HG02678 (cell line): ENCODE results near the gene ANP32E.
"Not testable (repeated sequence)": the region's sequence is repeated elsewhere in the genome, so short reads cannot be mapped to it uniquely, and the experiment has no call there.

Experiments used
- ATAC-seq: cut with Tn5 transposase; IDR thresholded peaks from one replicate; pipeline ENCODE4 v1.9.1; 2021; ENCODE audit warnings: mild to moderate bottlenecking, moderate library complexity; ENCODE audit not compliant: unreplicated experiment

The ANP32E gene

DNA sequence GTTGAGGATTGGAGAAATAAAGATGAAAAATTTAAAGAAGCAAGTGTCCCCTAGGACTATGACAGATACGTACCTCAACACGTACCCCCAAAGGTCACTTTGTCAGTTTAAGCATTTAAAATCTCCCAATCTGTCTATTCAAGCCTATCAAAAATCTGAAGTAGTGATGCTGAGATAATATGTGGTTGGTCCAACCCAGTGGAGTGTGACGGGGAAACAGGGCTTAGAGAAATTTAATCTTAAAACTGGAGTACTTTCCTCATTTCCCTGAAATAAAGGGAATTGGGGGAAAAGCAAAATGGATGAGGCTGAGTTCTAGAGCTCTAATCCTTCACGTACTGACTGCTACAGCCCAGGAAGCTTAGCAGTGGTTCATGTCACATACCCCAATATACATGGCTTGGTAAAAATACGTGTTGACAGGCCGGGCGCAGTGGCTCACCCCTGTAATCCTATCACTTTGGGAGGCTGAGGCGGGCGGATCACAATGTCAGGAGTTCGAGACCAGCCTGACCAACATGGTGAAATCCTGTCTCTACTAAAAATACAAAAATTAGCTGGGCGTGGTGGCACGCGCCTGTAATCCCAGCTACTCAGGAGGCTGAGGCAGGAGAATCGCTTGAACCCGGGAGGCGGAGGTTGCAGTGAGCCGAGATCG is 21.7 kb downstream of the ANP32E start:
- ATAC-seq: not testable (repeated sequence)

DNA sequence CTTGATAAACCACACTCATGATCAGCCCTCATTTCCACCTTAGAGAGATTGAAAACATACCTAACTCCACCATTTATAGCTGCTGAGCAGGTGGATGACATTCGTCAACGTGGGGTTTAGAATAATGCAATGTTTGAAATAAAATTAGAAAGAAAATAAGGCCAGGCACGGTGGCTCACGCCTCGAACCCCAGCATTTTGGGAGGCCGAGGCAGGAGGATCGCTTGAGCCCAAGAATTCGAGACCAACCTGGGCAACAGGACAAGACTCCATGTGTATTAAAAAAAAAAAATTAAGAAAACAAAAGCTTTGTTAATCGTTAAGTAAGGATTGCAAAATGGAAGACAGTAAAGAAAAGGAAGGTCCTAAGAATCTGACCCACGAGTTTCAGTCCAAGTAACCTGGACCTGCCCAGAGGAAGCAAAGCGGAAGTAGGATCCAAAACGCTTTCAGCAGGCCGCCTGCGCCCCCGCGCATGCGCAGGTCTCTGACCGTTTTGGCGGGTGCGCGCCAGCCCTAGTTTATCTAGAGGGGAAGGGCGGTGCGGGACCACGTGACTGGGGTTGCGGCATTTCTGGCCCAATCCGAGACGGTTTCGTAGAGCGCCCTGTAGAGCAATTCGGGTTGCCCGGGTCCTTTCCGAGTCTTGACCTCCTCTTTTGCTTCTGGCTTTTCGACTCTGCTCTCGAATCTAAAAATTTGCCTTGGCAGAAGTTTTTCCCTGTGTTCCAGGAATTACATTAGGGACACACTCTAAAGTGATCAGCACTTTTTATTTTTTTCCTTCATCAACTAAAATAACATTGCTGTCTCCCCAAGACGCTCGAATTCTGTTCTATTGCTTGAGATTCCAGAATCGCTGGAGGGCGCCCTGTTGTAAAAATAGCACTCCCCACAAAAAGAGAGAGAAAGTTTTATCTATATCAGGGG is 22.5 kb downstream of the ANP32E start:
- peak; percentile 97 for ATAC-seq

DNA sequence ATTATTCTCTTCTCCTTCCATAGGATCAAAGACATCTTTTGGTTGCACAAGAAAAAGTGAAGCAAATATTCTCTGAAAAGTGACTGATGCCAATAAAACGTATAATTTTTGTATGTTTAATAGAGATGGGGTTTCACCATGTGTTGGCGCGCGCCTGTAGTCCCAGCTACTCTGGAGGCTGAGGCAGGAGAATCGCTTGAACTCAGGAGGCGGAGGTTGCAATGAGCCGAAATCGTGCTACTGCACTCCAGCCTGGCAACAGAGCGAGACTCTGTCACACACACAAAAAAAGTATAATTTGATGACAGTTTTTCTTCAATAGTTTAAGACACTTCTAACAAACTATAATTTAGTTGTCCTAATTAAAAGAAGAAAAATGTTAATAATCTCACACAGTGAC is 23.8 kb downstream of the ANP32E start:
- ATAC-seq: no peak

DNA sequence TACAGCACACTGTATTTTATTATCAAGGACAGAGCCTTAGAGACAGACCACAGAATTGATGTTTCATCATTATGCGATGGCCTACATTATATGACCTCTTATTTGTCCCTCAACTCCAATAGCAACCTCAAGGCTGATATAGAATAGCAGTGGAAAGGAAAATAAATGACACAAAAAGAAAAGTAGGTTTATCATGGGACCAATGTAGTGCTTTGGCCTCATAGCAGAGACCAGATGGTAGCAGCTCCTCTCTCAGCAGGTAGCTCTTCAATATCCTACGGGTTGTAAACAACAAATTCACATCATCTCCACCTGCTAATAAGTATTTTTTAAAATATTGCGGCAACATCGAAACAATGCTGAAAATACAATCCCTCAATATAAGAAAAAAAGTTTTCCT is 25.2 kb downstream of the ANP32E start:
- ATAC-seq: no peak

DNA sequence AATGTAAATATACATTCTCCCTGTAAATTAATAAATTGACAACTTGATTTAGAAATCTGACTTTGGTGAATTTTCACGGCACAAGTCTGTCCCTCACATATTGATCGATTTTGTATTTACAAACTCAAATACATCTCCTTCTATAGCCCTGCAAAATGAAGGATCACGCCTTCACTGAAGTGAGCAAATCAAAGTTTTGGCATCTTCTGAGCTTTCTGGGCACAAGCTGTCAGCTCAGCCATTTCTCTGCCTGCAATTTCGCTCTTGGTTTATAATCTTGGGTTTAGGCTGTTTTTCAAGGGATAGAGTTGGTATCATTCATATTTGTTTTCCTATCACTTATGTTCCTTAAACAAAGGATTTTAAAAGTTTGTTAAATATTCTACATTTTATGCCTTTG is 25.8 kb downstream of the ANP32E start:
- ATAC-seq: no peak

DNA sequence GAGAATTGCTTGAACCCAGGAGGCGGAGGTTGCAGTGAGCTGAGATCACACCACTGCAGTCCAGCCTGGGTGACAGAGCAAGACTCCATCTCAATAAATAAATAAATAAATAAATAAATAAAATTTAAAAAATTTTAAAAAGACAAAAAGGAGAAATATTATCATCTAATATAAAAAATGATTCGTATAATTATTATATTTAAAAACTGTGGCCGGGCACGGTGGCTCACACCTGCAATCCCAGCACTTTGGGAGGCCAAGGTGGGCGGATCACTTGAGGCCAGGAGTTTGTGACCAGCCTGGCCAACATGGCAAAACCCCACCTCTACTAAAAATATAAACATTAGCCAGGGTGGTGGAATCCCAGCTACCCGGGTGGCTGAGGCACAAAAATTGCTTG is 27.5 kb downstream of the ANP32E start:
- not testable (repeated sequence) for ATAC-seq

DNA sequence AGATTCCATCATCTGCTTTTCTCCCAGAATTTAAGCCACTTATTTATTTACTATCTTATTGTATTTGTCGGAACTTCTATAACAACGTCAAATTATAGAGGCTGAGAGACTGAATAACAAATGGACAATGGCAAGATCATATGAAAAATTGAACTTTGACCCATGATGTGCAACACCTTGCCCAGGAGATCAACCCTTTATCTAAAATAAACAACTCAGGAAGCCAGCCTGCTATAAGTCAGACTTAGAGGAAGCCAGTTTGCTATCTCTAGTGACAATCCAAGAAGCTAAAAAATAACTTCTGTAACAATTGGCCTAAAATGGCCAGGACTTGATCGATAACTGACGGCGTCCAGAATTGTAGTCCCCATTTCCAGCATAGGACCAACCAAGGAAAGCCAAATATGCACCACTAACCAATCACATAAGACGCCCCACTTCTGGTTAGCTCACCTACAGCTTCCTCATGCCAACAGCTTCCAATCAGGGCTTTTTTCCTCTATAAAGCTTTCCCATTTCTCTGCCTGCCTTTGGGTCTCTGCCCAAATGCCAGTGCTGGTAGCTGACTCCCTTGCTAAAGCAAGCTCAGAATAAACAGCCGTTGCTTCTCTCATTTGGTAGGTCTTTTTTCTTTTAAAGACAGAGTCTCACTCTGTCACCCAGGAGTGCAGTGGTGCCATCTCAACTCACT is 28.5 kb downstream of the ANP32E start:
- no peak for ATAC-seq

DNA sequence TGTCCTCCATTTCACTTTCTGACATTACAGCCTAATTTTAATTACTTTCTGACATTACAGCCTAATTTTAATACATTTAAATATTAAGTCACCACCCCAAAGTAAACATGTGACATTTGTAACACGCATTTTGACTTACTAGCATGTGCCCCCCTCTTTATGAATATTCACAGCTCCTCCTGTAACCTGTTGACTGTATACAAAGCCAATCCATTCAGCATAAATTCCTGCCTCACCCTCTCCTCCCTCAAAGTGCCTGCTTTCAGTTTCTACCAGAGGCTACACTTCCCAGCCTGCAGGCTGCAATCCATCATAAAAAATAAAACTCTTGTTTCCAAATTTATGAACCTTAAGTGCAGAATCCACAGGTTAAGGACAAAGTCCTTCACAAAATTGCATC is 39.5 kb downstream of the ANP32E start:
- no peak for ATAC-seq

DNA sequence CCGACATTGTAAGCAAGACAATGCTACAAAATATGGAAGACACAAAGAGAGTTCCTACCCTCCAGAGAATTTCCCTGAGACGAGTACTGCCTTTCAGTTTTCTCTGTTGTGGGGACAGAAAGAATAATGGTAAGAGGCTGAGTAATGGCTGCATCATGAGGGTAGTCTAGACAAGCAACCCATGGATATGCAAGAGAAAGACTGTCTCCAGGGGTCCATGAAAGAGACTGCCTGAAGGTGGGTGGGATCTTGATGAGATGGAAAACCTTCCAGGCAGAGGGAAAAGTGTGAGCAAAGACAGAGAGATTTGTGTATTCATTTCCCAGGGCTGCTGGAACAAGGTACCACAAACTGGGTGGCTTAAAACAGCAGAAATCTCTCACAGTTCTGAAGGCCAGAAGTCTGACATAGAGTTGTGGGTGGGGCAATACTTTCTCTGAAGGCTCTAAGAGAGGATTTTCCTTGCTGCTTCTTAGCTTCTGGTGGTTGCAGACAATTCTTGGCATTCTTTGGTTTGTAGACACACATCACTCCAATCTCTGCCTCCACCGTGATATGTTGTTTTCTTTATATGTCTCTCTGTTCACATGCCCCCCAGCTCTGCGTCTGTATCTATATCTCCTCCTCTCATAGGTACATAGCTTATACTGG is 41.4 kb downstream of the ANP32E start:
- no peak for ATAC-seq

DNA sequence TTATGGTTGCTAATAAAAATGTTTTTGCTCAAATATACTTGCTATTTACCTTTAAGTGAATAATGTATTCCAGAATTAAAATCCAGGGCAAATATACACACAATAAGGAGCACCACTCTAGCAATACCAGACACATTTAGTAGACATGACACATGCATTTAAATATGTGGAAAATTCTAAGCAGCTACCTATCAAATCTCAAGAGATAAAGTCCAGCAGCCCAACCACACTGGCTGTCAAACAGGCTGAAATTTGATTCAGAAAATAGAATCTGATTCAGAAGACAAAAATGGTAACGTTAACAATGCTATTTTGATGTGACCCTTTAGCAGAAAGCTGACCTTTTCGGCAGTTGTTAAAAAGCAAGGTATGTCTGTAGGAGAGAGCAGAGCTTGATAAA is 43.9 kb downstream of the ANP32E start:
- ATAC-seq: no peak

DNA sequence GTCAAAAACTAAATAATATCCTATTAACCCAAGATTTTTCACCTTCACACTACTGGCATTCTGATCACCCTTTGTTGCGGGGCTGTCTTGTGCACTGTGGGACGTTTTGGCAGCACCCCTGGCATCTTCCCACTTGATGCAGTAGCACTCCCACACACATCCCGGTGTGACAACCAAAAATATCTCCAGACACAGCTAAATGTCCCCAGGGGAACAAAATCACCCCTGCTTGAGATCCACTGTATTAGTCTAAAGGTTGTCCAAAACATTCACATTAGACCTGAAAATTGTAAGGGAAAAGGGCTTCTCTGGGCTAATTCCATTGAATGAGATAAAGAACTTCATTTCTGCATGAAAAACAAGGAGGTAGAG is 48.4 kb downstream of the ANP32E start:
- no peak for ATAC-seq

DNA sequence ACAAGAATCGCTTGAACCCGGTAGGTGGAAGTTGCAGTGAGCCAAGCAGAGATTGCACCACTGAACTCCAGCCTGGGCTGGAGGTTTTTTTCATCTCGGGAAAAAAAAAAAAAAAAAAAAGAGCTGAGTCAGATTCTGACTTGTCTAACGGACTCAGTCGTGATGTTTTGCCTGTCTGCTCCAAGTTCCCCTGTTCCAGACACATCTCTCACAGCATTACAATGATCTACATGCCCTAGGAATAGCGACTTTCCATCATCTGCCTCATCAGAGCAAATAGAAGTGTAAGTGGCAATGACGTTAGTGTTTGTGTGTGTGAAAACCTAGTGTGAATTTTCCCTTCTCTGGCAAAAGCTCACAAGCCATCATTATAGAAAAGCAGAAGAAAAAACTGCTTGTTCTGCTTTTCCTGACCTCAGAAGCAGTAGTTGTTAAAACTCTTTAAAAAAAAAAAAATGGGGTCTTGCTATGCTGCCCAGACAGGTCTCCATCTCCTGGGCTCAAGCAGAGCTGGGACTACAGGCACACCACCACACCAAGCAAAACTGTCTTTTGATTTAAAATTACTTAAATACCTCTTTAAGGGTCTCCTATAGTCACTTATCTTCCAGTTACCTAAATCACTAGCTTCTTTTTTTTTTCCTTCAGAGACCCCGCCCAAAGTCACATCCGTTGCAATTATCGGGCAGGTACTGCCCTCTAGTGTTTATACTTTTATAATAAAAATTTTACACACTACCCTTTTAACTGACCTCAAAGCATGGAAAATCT is 48.9 kb downstream of the ANP32E start:
- no peak for ATAC-seq

DNA sequence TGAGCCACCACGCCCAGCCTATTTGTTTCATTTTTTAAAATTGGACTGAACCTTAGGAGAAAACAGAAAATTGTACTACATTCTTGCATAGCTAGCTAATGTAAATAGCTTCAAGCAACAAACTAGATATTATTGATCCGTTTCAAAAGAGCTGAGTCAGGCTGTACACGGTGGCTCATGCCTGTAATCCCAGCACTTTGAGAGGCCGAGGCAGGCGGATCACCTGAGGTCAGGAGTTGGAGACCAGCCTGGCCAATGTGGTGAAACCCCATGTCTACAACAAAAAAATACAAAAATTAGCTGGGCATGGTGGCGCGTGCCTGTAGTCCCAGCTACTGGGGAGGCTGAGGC is 49.5 kb downstream of the ANP32E start:
- not testable (repeated sequence) for ATAC-seq

DNA sequence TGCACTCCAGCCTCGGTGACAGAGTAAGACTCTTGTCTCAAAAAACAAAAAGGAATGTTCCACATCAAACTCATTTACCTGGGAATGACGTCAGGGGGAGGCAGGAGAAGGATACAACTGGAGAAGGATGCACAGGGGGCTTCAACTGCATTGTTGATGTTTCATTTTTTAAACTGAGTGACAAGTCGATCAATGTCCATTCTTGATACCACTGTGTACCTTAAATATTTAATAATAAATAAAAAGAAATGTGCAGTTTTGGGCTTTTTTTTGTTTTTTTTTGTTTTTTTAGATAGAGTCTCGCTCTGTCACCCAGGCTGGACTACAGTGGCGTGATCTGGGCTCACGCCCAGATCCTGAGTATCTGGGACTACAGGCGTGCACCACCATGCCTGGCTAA is 50.4 kb downstream of the ANP32E start:
- no peak for ATAC-seq

DNA sequence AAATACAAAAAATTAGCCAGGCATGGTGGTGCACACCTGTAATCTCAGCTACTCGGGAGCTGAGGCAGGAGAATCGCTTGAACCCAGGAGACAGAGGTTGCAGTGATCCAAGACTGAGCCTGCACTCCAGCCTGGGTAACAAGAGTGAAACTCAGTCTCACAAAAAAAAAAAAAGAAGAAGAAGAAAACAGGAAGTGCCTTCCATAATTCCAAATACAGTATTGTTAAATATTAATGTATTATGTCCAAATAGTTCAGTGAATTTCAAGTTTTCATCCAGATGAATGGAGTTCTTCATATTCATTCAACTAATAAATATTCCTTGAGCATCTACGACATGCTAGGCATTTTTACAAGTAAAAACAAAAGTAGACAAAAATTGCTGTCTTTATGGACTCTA is 52.9 kb downstream of the ANP32E start:
- ATAC-seq: no peak

DNA sequence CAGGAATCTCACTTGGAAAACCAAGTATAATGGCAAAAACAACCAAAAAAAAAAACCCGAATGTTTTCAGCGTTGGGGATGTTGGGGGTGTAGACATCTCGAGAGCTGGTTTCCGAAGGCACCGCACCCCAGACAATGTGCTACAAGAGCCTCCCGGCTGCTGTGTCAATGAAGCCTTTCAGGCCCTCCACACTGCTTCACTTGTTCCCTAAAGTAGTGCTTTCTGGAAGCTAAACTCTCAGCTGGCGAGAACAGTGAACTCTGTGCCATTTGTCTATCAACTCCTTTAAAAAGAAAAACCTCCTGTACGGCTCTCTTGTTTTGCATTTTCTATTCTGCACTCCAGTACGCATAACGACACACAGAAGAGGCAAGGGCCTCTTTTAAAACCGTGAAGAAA is 53.7 kb downstream of the ANP32E start:
- no peak for ATAC-seq

DNA sequence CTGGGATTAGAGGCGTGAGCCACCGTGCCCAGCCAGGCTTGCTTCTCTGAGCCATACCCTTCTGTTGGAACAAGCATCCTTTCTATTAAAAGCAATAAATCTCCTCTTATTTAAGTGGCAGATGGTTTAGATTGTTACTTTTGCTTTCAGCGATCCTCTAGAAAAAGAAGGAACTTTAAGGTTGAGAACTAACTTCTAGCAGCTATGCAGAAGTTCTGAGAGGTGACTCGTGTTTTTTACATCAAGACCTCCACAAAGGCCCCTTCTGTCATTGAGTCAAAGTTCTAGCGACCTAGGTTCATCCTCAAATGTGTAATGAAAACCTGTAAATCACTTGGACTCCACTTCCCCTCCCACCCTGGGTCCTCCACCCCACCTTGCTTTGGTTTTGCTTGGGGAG is 55.4 kb downstream of the ANP32E start:
- no peak for ATAC-seq

DNA sequence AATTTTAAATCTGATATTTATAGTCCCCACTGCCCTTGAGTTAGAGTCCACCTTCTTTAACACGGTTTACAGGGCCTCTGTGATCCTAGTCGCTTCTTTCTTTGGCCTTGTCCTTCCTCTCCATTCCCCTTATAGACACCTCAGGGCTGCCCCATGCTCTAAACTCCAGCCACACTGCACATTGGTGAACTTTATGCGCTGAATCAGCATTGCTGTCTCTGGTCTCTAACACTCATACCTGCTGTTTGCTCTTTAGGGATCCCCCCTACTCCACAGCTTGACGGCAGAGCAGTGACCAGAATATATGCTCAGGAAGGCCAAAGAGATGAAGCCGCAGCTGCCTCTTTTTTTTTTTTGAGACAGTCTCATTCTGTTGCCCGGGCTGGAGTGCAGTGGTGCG is 56.0 kb downstream of the ANP32E start:
- no peak for ATAC-seq

DNA sequence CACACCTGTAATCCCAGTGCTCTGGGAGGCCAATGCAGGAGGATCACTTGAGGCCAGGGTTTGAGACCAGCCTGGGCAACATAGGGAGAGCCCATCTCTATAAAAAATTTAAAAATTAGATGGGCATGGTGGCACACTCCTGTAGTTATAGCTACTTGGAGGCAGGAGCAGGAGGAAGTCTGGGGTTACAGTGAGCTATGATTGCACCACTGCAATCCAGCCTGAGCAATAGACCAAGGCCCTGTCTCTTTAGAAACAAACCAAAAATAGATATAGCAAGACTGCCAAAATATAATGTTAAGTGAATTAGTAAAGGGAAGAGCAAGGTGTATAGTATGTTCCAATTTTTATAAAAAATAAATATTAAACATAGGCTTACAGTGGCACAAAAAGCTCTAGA is 57.4 kb downstream of the ANP32E start:
- ATAC-seq: no peak

DNA sequence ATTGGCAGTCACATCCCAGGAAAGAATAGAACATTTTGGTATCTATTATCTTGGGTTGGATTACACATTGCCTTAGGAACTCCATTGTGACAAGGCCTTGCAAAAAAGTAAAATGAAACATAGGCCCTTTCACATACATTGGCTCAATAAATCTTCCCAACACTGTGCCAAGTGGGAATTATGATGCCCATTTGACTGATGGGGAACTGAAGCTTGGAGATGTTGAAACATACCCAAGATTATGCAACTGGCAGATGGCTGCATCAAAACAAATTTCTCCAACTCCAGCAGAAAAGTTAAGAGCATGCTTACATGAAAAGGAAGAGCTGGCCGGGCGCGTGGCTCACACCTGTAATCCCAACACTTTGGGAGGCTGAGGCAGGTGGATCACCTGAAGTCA is 59.3 kb downstream of the ANP32E start:
- no peak for ATAC-seq

DNA sequence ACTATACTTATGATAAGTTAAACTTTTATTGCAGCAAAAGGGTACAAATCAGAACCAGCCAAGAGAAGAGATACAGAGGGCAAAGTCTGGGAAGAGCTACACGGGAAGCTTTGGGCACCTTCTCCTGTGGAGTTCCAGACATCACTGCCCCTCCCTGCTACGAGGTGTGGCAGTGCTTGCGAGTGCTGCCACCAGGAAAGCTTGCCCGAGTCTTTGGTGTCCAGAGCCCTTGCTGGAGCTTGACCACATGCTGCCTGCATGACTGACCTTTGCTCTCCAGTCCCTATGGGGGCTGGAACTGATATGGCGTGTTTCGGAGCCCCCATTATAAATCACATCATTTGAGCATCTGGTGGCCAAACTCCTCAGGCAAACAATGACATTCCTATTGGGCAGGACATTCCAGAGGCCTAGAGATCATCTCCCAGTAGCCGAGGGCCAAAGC is 62.7 kb downstream of the ANP32E start:
- ATAC-seq: no peak
